Parathyroid adenoma (tissue), 2 donors: ENCODE measurements around the gene SMG1.

Experiments
- H2AFZ ChIP-seq: fragments of 300-600 bp; sonication (generic); one replicate; pipeline ENCODE4 v1.7.0; 2017; ENCODE audit warnings: antibody characterized with exemption, mild to moderate bottlenecking
- H3K27ac ChIP-seq: fragments of 300-600 bp; sonication (generic); one replicate; pipeline ENCODE4 v1.7.0; 2017
- H3K27me3 ChIP-seq: fragments of 300-600 bp; sonication (generic); one replicate; pipeline ENCODE4 v1.7.0; 2017; ENCODE audit warnings: low read length; ENCODE audit not compliant: control insufficient read depth, insufficient read depth
- H3K36me3 ChIP-seq: fragments of 300-600 bp; sonication (generic); one replicate; pipeline ENCODE4 v1.7.0; 2017; ENCODE audit warnings: low read length; ENCODE audit not compliant: control insufficient read depth, insufficient read depth
- H3K4me1 ChIP-seq: fragments of 300-600 bp; sonication (generic); one replicate; pipeline ENCODE4 v1.7.0; 2017; ENCODE audit warnings: control low read depth
- H3K4me2 ChIP-seq: fragments of 300-600 bp; sonication (generic); one replicate; pipeline ENCODE4 v1.7.0; 2017; ENCODE audit warnings: low read length
- H3K4me3 ChIP-seq: fragments of 300-600 bp; sonication (generic); one replicate; pipeline ENCODE4 v1.7.0; 2017; ENCODE audit warnings: low read depth, low read length
- H3K79me2 ChIP-seq: fragments of 300-600 bp; sonication (generic); one replicate; pipeline ENCODE4 v1.7.0; 2017; ENCODE audit warnings: control low read depth
- H3K9ac ChIP-seq: fragments of 300-600 bp; sonication (generic); one replicate; pipeline ENCODE4 v1.7.0; 2017; ENCODE audit warnings: mild to moderate bottlenecking
- H3K9me3 ChIP-seq: fragments of 300-600 bp; sonication (generic); one replicate; pipeline ENCODE4 v1.7.0; 2017; ENCODE audit warnings: low read length; ENCODE audit not compliant: control insufficient read depth
- TF ChIP-seq, protein P1 (sequence below): fragments of 300-600 bp; sonication (generic); IDR thresholded peaks from one replicate; pipeline ENCODE4 v1.7.0; 2017; ENCODE audit warnings: antibody characterized with exemption, mild to moderate bottlenecking
- donor health status: primary hyperparathyroidism.

Gene SMG1

DNA sequence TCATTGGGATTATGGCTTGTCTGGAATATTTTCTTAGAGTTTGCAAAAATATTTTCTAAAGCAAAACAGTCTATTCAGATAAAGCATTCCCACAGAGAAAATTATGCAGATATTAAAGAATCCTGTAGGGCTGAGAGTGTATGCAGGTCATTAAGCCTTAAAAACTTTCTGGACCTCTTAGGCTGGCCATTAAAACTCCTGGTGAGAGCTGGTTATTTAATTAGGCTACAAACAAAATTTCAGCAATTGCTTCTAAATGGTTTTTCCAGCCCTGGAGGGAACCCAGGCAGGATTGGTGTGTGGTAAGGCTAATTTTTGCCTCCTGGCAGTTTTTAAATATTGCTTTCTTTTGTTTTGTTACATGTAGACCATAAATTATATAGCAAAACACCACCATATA lies 27.3 kb upstream of the SMG1 start:
- Histone ChIP-seq H3K9ac (no peak overlapping the region), H2AFZ (no peak overlapping the region), H3K36me3 (no peaks in the 10 kb centered on the region), H3K27me3 (no peaks in the 10 kb centered on the region), H3K4me1 (peaks cover 3% of the 10 kb centered on the region), H3K9me3 (no peaks in the 10 kb centered on the region), H3K4me3 (no peak overlapping the region), H3K79me2 (no peaks in the 10 kb centered on the region), H3K27ac (no peak overlapping the region), H3K4me2 (no peak overlapping the region)
- TF ChIP-seq, protein P1, sequence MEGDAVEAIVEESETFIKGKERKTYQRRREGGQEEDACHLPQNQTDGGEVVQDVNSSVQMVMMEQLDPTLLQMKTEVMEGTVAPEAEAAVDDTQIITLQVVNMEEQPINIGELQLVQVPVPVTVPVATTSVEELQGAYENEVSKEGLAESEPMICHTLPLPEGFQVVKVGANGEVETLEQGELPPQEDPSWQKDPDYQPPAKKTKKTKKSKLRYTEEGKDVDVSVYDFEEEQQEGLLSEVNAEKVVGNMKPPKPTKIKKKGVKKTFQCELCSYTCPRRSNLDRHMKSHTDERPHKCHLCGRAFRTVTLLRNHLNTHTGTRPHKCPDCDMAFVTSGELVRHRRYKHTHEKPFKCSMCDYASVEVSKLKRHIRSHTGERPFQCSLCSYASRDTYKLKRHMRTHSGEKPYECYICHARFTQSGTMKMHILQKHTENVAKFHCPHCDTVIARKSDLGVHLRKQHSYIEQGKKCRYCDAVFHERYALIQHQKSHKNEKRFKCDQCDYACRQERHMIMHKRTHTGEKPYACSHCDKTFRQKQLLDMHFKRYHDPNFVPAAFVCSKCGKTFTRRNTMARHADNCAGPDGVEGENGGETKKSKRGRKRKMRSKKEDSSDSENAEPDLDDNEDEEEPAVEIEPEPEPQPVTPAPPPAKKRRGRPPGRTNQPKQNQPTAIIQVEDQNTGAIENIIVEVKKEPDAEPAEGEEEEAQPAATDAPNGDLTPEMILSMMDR: no peak

DNA sequence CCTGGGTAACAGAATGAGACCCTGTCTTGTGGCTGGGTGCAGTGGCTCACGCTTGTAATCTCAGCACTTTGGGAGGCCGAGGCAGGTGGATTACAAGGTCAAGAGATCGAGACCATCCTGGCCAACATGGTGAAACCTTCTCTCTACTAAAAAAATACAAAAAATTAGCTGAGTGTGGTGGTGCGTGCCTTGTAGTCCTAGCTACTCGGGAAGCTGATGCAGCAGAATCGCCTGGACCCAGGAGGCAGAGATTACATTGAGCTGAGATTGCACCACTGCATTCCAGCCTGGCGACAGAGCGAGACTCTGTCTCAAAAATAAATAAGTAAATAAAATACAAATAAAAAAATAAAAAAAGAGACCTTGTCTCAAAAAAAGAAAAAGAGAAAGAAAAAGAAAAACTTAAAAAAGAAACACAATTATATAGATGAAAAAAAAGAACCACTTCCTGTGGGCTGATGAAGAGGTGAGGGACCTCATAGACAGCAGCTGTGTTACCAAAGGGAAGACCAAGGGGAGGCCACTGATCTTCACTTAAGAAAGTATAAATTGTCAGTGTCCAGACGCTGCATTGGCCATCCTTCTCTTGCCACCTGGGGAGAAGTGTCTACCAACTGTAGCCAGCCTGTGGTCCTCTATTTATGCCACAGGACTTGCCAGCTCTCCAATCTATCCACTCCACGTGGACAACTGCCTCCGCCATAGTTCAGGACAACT lies 24.4 kb upstream of the SMG1 start:
- no peaks in the 10 kb centered on the region for H3K9me3 ChIP-seq
- TF ChIP-seq, protein P1: no peak

DNA sequence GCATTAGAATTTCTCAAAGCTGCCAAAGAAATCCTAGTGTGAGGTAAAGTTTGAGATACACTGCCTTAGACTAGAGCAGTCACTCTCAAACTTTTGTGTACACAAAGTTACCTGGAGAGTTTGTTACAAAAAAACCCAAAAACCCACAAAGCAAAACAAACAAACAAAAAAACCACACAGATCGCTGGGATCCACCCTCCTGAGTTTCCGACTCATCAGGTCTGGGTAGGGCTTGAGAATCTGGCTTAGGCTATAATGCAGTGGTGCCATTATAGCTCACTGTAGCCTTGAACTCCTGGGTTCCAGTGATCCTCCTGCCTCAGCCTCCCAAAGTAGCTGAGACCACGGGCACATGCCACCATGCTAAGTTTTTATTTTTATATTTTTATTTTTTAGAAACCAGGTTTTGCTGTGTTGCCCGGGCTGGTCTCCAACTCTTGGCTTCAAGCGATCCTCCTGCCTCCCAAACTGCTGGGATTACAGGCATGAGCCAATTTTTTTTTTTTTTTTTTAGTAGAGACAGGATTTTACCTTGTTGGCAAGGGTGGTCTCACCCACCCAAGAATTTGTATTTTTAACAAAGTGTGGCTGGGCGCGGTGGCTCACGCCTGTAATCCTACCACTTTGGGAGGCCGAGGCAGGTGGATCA lies 22.3 kb upstream of the SMG1 start:
- Histone ChIP-seq H3K36me3 (no peaks in the 10 kb centered on the region), H3K27me3 (no peaks in the 10 kb centered on the region), H3K4me1 (no peaks in the 10 kb centered on the region), H3K4me3 (no peak overlapping the region), H3K9ac (no peak overlapping the region), H3K9me3 (no peaks in the 10 kb centered on the region), H3K79me2 (no peaks in the 10 kb centered on the region), H3K27ac (no peak overlapping the region), H2AFZ (no peak overlapping the region), H3K4me2 (no peak overlapping the region)
- TF ChIP-seq, protein P1: no peak

More for the DNA sequence above, 24.4 kb upstream of the SMG1 start:
- H3K4me3 ChIP-seq: no peak overlapping the region
- H3K4me2 ChIP-seq: no peak overlapping the region
- H3K79me2 ChIP-seq: no peaks in the 10 kb centered on the region
- H3K27me3 ChIP-seq: no peaks in the 10 kb centered on the region
- H3K9ac ChIP-seq: no peak overlapping the region
- H3K4me1 ChIP-seq: no peaks in the 10 kb centered on the region
- H3K36me3 ChIP-seq: no peaks in the 10 kb centered on the region
- H2AFZ ChIP-seq: no peak overlapping the region
- no peak overlapping the region for H3K27ac ChIP-seq

DNA sequence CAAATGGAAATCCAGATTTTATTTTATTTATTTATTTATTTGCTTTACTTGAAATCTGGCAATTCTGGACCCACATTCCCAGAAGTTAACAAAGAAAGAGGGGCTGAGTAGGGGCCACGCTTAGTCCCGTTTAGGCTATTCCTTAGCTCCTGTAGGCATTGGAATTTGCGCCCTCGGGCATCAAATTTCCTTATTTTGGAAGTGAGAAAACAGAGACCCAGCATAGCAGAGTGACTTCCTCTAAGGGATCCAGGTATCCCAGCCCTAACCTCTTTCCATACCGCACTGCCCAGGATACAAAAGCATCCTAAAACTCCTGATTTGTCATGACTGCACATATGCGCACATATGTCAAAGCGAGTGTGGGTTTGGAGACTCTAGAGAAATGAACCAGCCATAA lies 19.0 kb upstream of the SMG1 start:
- no peak overlapping the region for H3K4me2 ChIP-seq
- H3K27me3 ChIP-seq: no peaks in the 10 kb centered on the region
- no peaks in the 10 kb centered on the region for H3K4me1 ChIP-seq
- H3K27ac ChIP-seq: no peak overlapping the region
- no peak overlapping the region for H3K9ac ChIP-seq
- no peaks in the 10 kb centered on the region for H3K36me3 ChIP-seq
- no peaks in the 10 kb centered on the region for H3K79me2 ChIP-seq
- H3K9me3 ChIP-seq: no peaks in the 10 kb centered on the region
- TF ChIP-seq, protein P1: no peak
- H2AFZ ChIP-seq: no peak overlapping the region
- H3K4me3 ChIP-seq: no peak overlapping the region

DNA sequence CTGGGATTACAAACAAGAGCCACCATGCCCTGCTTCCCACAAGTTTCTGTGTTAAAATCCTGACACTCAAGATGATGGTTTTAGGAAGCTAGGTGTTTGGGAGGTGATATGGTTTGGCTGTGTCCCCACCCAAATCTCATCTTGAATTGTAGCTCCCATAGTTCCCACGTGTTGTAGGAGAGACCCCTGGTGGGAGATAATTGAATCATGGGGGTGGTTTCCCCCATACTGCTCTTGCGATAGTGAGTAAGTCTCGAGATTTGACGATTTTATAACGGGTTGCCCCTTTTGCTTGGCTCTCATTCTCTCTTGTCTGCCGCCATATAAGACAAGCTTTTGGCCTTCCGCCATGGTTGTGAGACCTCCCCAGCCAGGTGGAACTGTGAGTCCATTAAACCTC lies 17.2 kb upstream of the SMG1 start:
- H3K27me3 ChIP-seq: no peaks in the 10 kb centered on the region
- no peak overlapping the region for H3K4me2 ChIP-seq
- TF ChIP-seq, protein P1: no peak
- no peaks in the 10 kb centered on the region for H3K4me1 ChIP-seq
- no peaks in the 10 kb centered on the region for H3K9me3 ChIP-seq
- no peak overlapping the region for H3K9ac ChIP-seq
- H3K36me3 ChIP-seq: no peaks in the 10 kb centered on the region
- no peak overlapping the region for H2AFZ ChIP-seq
- H3K27ac ChIP-seq: no peak overlapping the region
- no peak overlapping the region for H3K4me3 ChIP-seq
- no peaks in the 10 kb centered on the region for H3K79me2 ChIP-seq
